HG03108 (cell line): Measurements from ENCODE around the gene DOLPP1.
A peak's percentile ranks its signal among the peaks of the same experiment; 100 is the strongest.
"Not testable (repeated sequence)": the region's sequence is repeated elsewhere in the genome, so short reads cannot be mapped to it uniquely, and the experiment has no call there.

Experiments used
- ATAC-seq: cut with Tn5 transposase; IDR thresholded peaks from one replicate; pipeline ENCODE4 v1.9.1; 2021; ENCODE audit warnings: moderate library complexity; ENCODE audit not compliant: unreplicated experiment

DOLPP1 gene

DNA sequence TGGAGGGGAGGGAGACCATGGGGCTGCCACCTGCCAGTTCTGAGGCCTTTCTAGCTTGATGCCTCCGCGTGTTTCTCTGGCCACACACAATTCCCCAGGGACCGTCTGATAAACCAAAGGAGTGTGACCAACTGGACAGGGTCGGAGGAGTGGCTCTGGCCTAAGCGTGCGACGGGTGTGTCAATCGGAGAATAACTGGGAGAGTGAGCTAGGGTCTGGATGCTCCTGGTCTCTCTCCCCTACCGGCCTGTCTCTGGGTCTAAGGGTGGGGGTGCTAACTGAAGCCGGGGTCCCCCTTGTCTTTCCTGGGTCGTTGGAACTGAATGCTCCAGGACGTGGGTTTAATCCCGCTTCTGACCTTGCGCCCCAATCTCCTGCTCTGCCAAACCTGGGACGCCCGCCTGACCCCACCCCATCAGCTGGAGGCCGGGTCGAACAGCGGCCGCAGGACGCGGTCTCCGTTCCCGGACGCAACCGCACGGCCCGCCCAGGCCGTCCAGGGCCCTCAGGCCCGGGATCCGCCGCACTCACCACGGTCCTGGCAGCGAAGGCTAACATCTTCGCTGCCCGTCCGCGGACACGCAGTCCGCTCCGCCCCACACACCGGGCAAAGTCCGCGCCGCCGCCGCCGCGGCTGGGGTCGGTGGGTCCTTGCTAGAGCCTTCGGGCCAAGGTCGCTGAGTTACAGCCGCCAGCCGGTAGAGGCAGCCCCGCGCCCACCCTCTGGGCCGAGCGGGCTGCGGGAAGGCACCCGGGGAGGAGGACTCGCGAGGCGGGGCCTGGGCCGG is 29.2 kb downstream of the DOLPP1 start:
- ATAC-seq: peak; percentile 1

DNA sequence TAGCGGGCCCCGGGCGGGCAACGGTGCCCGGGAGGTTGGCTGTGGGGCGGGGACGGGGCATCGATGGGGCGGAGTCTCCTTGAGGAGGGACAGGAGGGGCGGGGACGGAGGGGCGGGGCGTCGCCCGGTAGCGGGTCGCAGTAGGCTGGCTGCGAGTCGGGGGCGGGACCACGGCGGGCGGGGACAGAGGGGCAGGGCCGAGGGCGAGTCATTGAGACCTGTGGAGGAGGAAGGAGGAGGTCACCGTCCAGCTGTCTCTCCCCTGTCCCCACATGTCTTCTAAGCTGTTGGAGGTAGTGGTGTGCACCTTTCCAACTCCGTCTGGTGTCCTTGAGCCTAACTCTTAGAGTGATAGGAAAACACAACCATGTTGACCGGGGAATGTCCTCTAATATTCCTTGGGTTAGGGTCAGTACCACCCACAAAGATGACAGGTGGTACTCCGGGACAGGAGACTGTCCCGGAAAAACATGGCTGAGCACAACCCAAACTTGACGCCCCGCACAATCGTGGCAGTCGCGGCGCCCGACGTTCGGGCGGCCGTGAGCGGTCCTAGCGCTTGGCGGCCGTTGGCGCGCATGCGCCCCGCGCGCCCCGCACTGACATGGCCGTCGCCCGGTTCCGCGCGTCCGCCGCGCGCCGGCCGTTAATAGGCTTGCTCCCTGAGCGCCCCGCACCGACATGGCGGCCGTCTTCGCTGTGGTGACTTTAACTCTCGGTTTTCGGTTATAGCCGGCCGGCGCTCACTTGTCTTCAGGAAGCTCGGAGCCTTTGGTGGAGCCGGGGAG is 30.0 kb downstream of the DOLPP1 start, which contains the start of the genes CRAT and PTPA:
TSS of gene CRAT (minus strand) at position 54 of the 788 bp plus-strand sequence. CDS start 284 bp downstream, outside the sequence.
TSS of gene PTPA (plus strand) at position 676 of the 788 bp plus-strand sequence. CDS start 186 bp downstream, outside the sequence.
- ATAC-seq: peak; percentile 73

DNA sequence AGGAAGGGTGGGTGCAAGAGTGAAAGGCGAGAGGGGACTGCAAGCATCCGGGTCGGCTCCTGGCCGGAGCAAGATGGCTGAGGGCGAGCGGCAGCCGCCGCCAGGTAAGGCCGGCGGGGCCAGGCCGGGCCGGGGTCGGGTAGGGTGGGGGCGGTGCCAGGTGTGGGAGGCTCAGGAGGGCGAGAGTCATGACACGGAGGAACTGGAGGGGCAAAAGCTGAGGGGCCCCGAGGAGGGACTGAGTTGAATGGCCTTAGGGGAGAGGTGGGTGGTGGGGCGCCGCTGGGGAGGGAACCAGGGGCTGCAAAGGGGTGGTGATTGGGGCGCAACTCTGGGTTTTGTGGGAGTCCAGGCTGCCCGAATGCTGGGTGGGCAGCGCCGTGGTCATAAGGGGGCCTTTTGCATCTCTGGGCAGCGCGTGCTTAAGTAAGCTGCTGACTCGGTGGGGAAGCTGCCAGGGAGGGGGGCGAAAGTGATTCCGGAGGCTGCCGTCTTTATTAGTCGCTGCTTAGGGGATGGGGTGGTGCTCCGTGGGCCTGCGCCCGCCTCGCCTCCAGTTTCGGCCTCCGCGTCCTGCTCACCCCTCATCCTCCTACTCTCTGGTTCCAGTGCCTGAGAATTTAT is 30.7 kb downstream of the DOLPP1 start:
- no peak for ATAC-seq

DNA sequence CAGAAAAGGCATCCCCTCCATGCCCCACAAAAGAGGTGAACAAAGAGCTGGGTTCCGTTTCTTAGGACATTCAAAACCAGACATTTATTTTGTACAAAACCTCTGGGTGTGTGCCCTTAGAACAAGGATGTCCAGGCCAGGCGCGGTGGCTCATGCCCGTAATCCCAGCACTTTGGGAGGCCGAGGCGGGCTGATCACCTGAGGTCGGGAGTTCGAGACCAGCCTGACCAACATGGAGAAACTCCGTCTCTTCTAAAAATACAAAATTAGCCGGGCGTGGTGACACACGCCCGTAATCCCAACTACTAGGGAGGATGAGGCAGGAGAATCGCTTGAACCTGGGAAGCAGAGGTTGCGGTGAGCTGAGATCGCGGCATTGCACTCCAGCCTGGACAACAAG is 31.6 kb downstream of the DOLPP1 start:
- not testable (repeated sequence) for ATAC-seq

DNA sequence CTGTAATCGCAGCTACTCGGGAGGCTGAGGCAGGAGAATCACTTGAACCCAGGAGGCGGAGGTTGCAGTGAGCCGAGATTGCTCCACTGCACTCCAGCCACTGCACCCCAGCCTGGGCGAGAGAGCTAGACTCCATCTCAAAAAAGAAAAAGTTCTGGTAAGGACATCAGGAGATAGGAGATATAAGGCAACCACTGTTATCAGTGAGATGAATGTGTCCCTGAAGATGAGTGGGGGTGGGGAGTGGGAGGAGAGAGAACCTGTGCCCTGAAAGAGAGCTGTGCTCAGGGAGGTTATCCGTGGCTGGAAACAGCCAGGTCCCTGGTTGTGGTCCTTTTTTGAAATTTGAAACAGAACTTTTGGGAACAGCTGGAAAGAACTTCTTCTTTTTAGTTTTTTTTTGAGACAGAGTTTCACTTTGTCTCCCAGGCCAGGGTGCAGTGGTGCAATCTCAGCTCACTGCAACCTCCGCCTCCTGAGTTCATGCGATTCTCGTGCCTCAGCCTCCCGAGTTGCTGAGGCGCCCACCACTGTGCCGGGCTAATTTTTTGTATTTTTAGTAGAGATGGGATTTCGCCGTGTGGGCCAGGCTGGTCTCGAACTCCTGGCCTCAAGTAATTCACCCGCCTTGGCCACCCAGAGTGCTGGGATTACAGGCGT is 32.9 kb downstream of the DOLPP1 start:
- ATAC-seq: no peak

DNA sequence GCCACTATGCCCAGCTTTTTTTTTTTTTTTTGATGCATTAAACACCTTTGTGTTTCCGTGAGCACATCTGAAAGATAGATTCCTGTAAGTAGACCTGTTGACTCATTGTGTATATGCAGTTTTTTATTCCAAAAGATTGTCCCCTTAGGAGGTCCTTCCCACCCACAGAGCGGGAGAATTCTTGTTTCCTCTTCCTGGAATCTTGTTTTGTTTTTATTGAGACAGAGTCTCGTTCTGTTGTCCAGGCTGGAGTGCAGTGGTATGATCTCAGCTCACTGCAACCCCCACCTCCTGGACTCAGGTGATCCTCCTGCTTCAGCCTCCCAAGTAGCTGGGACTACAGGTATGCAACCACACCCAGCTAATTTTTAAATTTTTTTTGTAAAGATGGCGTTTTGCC is 37.9 kb downstream of the DOLPP1 start:
- ATAC-seq: no peak

DNA sequence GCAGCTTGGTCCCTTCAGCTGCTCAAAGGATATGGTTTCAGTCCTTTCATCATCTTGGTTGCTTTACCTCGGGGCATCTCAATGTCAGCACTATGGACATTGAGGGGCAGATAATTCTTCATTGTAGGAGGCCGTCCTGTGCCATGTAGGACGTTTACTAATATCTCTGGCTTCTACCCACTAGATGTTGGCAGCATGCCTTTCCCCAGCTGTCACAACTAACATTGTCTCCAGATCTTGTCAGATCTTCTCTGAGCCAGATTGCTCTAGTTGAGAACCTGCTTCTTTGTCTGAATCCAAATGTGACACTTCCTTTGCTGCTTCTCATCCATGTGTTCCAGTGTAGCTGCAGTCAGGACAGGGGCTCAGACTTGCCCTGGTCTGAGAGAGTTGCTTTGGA is 40.6 kb downstream of the DOLPP1 start:
- no peak for ATAC-seq

DNA sequence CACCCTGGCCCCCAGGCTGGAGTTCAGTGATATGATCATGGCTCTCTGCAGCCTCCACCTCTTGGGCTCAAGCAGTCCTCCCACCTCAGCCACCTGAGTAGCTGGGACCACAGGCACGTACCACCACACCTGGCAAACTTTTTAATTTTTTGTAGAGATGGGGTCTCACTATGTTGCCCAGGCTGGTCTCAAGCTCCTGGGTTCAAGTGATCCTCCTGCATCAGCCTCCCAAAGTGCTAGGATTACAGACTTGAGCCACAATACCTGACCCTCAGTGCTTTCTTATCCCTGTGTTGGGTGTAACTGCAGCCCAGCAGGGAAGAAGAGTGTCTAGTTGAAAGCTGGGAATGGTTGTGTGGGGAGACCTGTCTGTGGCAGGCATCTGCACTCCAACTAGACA is 41.2 kb downstream of the DOLPP1 start:
- no peak for ATAC-seq

DNA sequence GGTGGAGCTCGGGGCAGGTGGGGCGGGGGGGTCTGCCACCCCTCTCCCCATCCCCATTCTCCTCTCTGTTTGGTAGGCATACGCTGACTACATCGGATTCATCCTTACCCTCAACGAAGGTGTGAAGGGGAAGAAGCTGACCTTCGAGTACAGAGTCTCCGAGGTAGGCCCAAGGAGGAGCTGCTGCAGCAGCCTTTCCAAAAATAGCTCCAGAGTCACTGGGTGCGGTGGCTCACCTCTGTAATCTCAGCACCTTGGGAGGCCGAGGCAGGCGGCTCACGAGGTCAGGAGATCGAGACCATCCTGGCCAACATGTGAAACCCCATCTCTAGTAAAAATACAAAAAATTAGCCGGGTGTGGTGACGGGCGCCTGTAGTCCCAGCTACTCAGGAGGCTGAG is 42.1 kb downstream of the DOLPP1 start:
- ATAC-seq: not testable (repeated sequence)

DNA sequence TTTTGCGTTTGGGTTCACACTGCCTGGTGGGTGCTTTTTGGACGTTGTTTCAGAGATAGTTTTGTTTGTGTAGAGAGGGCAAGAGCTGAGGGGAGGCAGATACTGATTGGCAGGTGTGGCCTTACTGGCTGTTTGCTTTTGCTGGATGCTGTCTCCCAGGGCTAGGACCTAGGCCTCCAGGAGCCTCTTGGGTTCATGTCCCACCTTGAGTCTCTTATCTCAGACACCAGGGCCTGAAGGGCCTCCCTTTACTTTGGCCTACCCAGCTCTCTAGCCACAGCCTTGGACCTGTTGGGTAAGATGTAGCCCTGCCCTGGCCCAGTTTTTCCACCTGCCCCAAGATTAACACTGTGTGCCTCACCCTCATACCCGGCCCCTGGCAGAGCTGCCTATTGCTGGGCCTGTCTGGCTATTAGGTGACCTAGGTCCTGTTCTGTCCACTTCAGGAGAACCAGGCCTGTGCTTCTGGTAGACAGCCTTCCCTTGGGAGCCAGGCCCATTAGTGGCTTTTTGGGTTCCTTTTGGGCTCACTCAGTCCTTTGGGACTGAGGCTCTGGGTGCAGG is 43.7 kb downstream of the DOLPP1 start:
- ATAC-seq: no peak

DNA sequence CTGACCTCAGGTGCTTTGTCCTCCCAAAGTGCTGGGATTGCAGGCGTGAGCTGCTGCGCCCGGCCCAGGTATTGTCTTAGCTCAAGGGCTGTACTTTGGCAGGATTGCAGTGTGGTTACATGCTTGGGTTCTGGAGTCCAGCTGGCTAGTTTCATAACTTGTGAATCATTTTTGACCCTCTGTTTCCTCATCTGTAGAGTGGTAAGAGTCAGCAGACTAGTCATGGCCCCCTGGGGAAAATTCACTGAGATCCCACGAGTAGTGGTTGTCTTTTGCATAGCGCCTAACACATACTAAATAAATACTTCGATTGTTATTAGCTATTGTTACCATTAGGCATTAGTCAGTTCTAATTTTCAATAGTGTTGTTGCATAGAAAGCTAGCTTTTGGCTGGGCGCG is 44.6 kb downstream of the DOLPP1 start:
- no peak for ATAC-seq

DNA sequence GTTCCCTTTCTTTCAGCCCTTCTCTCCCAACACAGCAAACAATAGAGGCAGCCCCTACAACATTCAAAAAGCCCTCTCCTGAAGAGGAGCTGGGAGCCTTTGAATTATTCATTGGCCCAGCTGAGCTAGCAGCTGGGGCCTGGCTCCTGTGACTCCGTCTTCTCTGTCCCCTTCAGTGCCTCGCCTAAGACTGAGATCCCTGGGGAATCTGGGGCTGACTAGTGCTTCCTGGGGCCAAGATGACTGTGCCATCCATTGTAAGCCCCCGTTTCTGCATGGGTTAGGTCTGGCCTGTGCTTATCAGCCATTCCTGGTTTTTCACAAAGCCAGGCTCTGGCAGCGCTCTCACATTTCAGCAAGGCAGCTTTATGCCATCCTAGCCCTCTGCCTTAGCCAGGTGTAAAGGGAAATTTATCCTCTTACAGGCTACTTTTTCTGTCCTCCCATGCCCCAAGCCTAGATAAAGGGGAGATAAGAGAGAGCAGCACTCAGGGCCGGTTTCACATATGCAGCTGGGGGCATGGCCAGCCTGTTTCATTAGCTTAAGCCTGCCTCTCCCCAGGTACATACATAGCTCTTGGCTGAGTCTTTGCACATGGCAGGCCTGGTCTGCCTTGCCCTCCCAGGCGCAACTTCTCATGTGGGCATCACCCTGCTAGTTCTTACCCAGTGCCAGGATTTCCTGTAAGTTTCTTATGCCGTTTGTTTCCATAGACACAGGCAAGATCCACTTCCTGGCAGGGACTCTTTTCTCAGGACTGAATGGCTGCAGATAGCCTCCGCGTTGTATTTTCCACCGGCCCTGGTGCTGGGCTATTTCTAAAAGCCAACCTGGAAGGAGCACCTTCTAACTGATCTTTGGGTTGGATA is 46.1 kb downstream of the DOLPP1 start:
- no peak for ATAC-seq

DNA sequence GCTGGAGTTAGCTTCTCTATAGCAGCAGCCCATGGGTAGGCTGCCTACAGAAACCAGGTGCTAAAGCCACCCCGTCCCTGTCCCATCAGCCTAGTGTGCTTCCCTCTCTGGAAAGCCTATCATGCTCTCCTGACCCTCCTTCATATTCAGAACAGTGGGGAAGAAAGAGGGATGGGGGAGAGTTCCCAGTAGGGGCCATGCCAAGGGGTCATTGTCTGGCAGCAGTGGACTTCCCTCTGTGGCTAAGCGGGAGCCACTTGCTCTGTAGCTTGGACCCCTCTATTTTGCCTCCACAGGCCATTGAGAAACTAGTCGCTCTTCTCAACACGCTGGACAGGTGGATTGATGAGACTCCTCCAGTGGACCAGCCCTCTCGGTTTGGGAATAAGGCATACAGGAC is 47.8 kb downstream of the DOLPP1 start:
- ATAC-seq: no peak

DNA sequence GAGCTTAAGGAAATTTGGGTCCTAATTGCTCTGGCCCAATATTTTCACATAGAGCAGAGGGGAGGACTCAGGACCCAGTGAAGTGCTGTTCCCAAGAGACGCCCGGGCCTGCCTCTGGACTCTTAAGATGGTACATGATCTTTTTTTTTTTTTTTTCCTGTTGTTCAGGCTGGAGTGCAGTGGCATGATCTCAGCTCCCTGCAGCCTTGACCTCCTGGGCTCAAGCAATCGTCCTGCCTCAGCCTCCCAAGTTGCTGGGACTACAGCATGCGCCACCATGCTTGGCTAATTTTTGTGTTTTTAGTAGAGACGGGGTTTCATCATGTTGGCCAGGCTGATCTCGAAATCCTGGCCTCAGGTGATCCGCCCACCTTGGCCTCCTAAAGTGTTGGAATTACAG is 49.4 kb downstream of the DOLPP1 start:
- not testable (repeated sequence) for ATAC-seq

DNA sequence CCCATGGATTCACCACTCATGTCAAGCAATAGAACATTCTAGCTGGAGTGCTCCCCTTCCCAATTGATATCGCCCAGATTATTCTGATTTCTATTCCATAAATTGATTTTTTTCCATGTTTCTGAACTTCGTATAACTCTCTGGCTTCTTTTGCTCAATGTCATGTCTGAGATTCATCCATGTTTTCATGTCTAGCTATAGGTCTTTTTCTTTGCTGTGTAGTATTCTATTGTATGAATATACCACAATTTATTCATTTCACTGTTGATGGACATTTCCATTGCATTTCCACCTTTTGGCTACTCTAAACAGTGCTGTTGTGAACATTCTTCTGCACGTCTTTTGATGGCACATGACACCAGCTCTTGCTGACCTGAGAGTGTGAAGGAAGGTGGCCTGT is 49.9 kb downstream of the DOLPP1 start:
- no peak for ATAC-seq

DNA sequence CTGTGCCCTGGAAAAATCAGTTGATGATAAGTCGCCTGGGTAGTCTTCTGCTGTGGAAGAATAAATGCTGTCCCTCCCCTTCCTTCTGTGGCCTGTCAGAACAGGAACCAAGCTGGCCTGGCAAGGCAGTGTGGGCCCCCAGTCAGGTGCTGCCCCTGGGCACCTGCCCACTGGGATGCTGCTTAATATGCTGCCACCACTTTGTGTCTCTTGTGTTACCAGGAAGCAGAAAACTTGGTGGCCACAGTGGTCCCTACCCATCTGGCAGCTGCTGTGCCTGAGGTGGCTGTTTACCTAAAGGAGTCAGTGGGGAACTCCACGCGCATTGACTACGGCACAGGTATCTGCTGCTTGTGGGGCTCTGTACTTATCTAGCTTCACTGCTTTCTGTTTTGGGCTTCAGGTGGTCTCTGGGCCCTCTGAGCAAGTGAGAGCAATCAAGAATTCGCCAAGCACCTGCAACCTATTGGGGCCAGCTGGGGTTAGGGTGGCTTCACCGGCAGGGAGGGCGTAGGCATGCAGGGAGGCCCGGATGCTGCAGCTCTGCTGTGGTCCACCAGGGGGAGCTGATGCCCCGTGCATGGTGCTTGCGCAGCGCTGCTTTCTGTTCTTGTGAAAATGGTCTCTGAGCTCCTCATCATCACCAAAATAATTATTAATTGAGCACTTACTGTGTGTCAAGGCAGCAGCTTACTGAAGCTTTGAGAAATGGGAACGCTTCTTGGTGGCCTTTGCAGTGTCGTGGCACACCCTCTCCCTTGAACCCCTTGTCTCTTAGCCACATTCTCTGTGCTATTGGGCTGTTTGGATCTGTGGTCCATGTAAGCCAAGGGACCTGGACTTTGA is 50.6 kb downstream of the DOLPP1 start:
- ATAC-seq: no peak

DNA sequence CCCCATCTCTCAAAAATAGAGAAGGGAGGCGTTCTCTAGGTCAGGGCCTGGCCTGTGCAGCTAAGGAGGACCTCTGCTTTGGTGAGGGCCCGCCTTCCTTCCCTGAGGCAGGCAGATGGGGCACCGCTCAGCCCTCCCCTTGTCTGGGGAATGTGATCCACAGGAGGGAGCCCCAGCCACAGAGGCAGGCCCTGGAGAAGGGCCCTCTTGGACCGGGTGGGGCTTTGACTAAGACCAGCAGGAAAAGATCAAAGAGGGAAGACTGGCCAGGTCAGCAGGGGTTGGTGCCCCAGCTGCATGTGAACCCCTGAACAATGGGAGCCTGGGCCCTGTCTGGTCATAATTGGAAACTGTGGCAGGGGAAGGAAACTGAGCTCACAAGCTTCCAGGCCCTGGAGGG is 52.2 kb downstream of the DOLPP1 start:
- ATAC-seq: no peak

DNA sequence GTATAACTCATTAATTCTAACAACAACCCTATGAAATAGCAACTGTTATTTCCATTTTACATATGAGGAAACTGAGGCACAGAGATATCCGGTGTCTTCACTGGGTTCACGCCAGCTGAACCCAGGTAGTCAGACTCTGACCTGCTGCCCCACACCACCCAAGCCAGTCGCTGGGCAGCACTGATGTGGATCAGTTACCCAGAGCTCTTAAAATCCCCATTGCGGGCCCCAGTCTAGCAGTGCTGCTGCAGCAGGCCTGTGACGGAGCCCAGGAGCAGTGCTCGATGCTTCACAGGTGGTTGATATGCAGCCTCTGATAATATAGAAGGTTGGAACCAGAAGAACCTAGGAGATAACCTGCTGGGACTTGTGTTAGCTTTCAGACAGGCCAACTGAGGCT is 54.6 kb downstream of the DOLPP1 start:
- ATAC-seq: no peak
